GM12878 (cell line): ENCODE data around the gene COL21A1. TPM values are rescaled to one million over a fixed set of nuclear protein-coding genes. Genes with fewer than 3 reads are reported as not detected.

Experiments used
- ATAC-seq: fragments of 200-7000 bp; cut with Tn5 transposase; 3 replicates; pipeline ENCODE4 v1.9.1; 2020; ENCODE audit warnings: mild to moderate bottlenecking, moderate library complexity
- BruUV-seq: library from RNA; stranded (reverse); fragments of 400-500 nt; replicated peaks from 2 replicates; lab custom pipeline; 2021; lab: Mats Ljungman, UMichigan
- CTCF ChIA-PET: fragments of 300-600 bp; sonication (Branson Sonifier 250); formaldehyde crosslinking; extraction: SDS; loops from one replicate; lab custom pipeline; 2021; ENCODE audit warnings: inconsistent platforms; lab: Yijun Ruan, JAX
- POLR2A ChIA-PET: fragments of 350-600 bp; formaldehyde crosslinking; extraction: SDS; loops from one replicate; lab custom pipeline; 2021; ENCODE audit warnings: inconsistent platforms; lab: Charles Lee
- RAD21 ChIA-PET: fragments of 300-600 bp; sonication (Branson Sonifier 250); formaldehyde crosslinking; loops from one replicate; lab custom pipeline; 2023; ENCODE audit warnings: antibody characterized with exemption; ENCODE audit not compliant: unreplicated experiment; lab: Charles Lee
- SMC1A ChIA-PET: fragments of 300-600 bp; sonication (Branson Sonifier 250); formaldehyde crosslinking; loops from one replicate; lab custom pipeline; 2023; ENCODE audit not compliant: unreplicated experiment, uncharacterized antibody; lab: Charles Lee
- DNase-seq: peaks from one replicate; pipeline ENCODE4 v3.0.0-alpha.2; 2011; ENCODE audit warnings: low read depth, low spot score
- FAIRE-seq: peaks from 3 replicates; lab custom pipeline; 2011; peaks lifted over from hg19 to GRCh38; lab: Jason Lieb, UNC
- H2AFZ ChIP-seq: 2 replicates; pipeline ENCODE4 v1.6.0; 2011; ENCODE audit warnings: low read depth, low read length, control low read depth; ENCODE audit not compliant: control insufficient read depth
- H3K27ac ChIP-seq: 2 replicates; pipeline ENCODE4 v1.5.1; 2011; ENCODE audit warnings: control low read depth; ENCODE audit not compliant: control insufficient read depth, insufficient read depth
- H3K27me3 ChIP-seq, 2 experiments: replicated peaks in 1 of 2; 2 replicates each; pipeline versions ENCODE4 v1.6.0 to v1.6.1; 2011; ENCODE audit warnings: low read length in 1 of 2; ENCODE audit not compliant: control insufficient read depth in 2 of 2, insufficient read depth in 2 of 2
- H3K36me3 ChIP-seq, 2 experiments: 2 replicates each; pipeline ENCODE4 v1.5.1; 2011; ENCODE audit warnings: low read length in 1 of 2; ENCODE audit not compliant: control insufficient read depth in 2 of 2, insufficient read depth in 2 of 2
- H3K4me1 ChIP-seq: 2 replicates; pipeline ENCODE4 v1.6.1; 2011; ENCODE audit warnings: mild to moderate bottlenecking, low read length, moderate library complexity, mixed read lengths; ENCODE audit not compliant: control insufficient read depth, insufficient read depth
- H3K4me2 ChIP-seq: 2 replicates; pipeline ENCODE4 v1.6.0; 2011; ENCODE audit warnings: control low read depth; ENCODE audit not compliant: control insufficient read depth, insufficient read depth
- H3K4me3 ChIP-seq: fragments of 200-600 bp; sonication (generic); 2 replicates; pipeline ENCODE4 v1.5.1; 2016
- H3K79me2 ChIP-seq: 2 replicates; pipeline ENCODE4 v1.6.0; 2011; ENCODE audit warnings: low read length; ENCODE audit not compliant: control insufficient read depth, insufficient read depth
- H3K9ac ChIP-seq: 2 replicates; pipeline ENCODE4 v1.8.0; 2011; ENCODE audit warnings: low read length, control low read depth, mixed read lengths; ENCODE audit not compliant: control insufficient read depth, insufficient read depth
- H3K9me3 ChIP-seq: replicated peaks from 3 replicates; pipeline ENCODE4 v1.5.1; 2011; ENCODE audit warnings: mild to moderate bottlenecking, low read length; ENCODE audit not compliant: control insufficient read depth, insufficient read depth
- H4K20me1 ChIP-seq: 2 replicates; pipeline ENCODE4 v1.6.0; 2011; ENCODE audit not compliant: control insufficient read depth, insufficient read depth
- BACH1 ChIP-seq: fragments of 450-650 bp; IDR thresholded peaks from 2 replicates; pipeline ENCODE4 v1.6.1; 2017; ENCODE audit warnings: mild to moderate bottlenecking, borderline replicate concordance
- BMI1 ChIP-seq: fragments of 450-650 bp; IDR thresholded peaks from 2 replicates; pipeline ENCODE4 v1.6.1; 2016; ENCODE audit warnings: mild to moderate bottlenecking, moderate library complexity, borderline replicate concordance
- CEBPB ChIP-seq, 2 experiments: fragments of 150-350 bp in 1 of 2; IDR thresholded peaks; 2 replicates each; pipeline ENCODE4 v1.6.1; 2012 to 2014; ENCODE audit warnings: low read depth in 2 of 2, low read length in 2 of 2, borderline replicate concordance in 1 of 2, inconsistent platforms in 1 of 2
- FOXK2 ChIP-seq: fragments of 450-650 bp; IDR thresholded peaks from 2 replicates; pipeline ENCODE4 v1.6.1; 2017; ENCODE audit warnings: mild to moderate bottlenecking, moderate library complexity
- HSF1 ChIP-seq: fragments of 150-350 bp; IDR thresholded peaks from 2 replicates; pipeline ENCODE4 v1.6.1; 2014; ENCODE audit warnings: mild to moderate bottlenecking, low read depth, low read length
- SIN3A ChIP-seq: IDR thresholded peaks from 2 replicates; pipeline ENCODE4 v1.6.1; 2012; ENCODE audit warnings: low read depth, low read length, improper control_type of control experiment
- YY1 ChIP-seq: IDR thresholded peaks from 2 replicates; pipeline ENCODE4 v1.6.1; 2011; ENCODE audit warnings: low read depth, mild to moderate bottlenecking, low read length
- ZNF384 ChIP-seq: IDR thresholded peaks from 2 replicates; pipeline ENCODE4 v1.6.1; 2012; ENCODE audit warnings: low read depth, mild to moderate bottlenecking, low read length, improper control_type of control experiment, borderline replicate concordance
- ZNF622 ChIP-seq: fragments of 450-650 bp; IDR thresholded peaks from 2 replicates; pipeline ENCODE4 v1.6.1; 2017; ENCODE audit warnings: mild to moderate bottlenecking, inconsistent platforms
- WGBS: methylation state at CpG from one replicate; pipeline ENCODE4 v1.1.6; 2016; ENCODE audit warnings: low lambda C conversion rate; ENCODE audit not compliant: insufficient replicate concordance, insufficient coverage; ENCODE audit errors: missing lambda C conversion rate; 5-methylcytosine and 5-hydroxymethylcytosine counted together
- in situ Hi-C: fragments of 300-500 bp; cut with MboI; formaldehyde crosslinking; loops from 9 replicates; pipeline ENCODE4 v1.14.3; 2018; ENCODE audit warnings: mixed read lengths
- intact Hi-C: fragments of 100-400 bp; cut with micrococcal nuclease; formaldehyde crosslinking; loops from one replicate; pipeline ENCODE4 v1.14.2; 2022; ENCODE audit not compliant: unreplicated experiment
- polyA plus RNA-seq, 11 experiments: library from polyadenylated mRNA; depleted of rRNA in 4 of 11; unstranded in 6 of 11; stranded (reverse) in 5 of 11; fragments of >200 nt; fragmentation: Nextera tagmentation in 4 of 11; fragmentation: Illumina TruSeq in 1 of 11; extraction: Ambion mirVana in 4 of 11; extraction: Trizol in 1 of 11; gene quantifications; 1 replicate in 1 of 11; 2 replicates in 10 of 11; pipeline versions ENCODE4 v1.2.1 to v1.2.3, GENCODE V29; 2011 to 2016; ENCODE audit warnings: inconsistent platforms in 2 of 11, missing spikeins in 2 of 11, low read depth in 1 of 11
- total RNA-seq, 4 experiments: library from RNA; depleted of rRNA in 3 of 4; stranded (reverse); fragments of >200 nt in 3 of 4; fragmentation: Illumina TruSeq in 1 of 4; extraction: Trizol in 1 of 4; gene quantifications; 2 replicates each; pipeline versions ENCODE4 v1.2.1 to v1.2.3, GENCODE V29; 2013 to 2021

COL21A1 gene
- total and polyA plus RNA-seq, 10 of the 15 experiments (the other 5 are each of a cell fraction or from before 2014, with no cell fraction given), result 0.10 TPM; not detected in 9

- POLR2A ChIA-PET, result no interaction called here
Observed at GRCh38 chr6:56036916-56037600, 210.3 kb downstream of the COL21A1 start.

GRCh38 chr6:56033401-56033800, 214.0 kb downstream of the COL21A1 start:
- H3K4me1 ChIP-seq, result no peaks in the 10 kb centered on the region
- H3K4me3 ChIP-seq, result no peak overlapping the region
- intact Hi-C loops (no loop called here), in situ Hi-C loops (no loop called here)
- H3K27me3 ChIP-seq, result no peaks in the 10 kb centered on the region
- ChIA-PET RAD21 (no interaction called here), POLR2A (no interaction called here), CTCF (no interaction called here), SMC1A (no interaction called here)
- no peaks in the 10 kb centered on the region for H3K79me2 ChIP-seq
- 25% methylated on average over 2 of the region's 2 CpGs for WGBS
- H3K9me3 ChIP-seq, result no peaks in the 10 kb centered on the region
- H2AFZ ChIP-seq, result no peak overlapping the region
- ATAC-seq (no peak), DNase-seq (no peak), FAIRE-seq (no peak)
- H3K4me2 ChIP-seq, result no peak overlapping the region
- no peaks in the 10 kb centered on the region for H4K20me1 ChIP-seq
- H3K36me3 ChIP-seq, result no peaks in the 10 kb centered on the region
- H3K9ac ChIP-seq, result no peak overlapping the region
- no peak overlapping the region for H3K27ac ChIP-seq
- BruUV-seq, result no TSS peak
- TF ChIP-seq SIN3A (no peak), BACH1 (no peak), ZNF622 (no peak), CEBPB (IDR thresholded peaks at IDR 0.05; ENCODE audit: borderline replicate concordance in 1 of 2, low read depth in 2 of 2, low read length in 2 of 2) (no peak), FOXK2 (no peak)

More at GRCh38 chr6:56036916-56037600, 210.3 kb downstream of the COL21A1 start:
- ChIA-PET RAD21 (interaction anchor here (0.6 kb wide), 1 partner anchor 551 kb away, joined by 3 read pairs; no protein-coding TSS in a partner anchor), CTCF (no interaction called here), SMC1A (no interaction called here)
- H3K4me1 ChIP-seq, result no peaks in the 10 kb centered on the region
- H3K27me3 ChIP-seq, result no peaks in the 10 kb centered on the region
- FAIRE-seq (no peak), DNase-seq (no peak), ATAC-seq (no peak)
- no peaks in the 10 kb centered on the region for H4K20me1 ChIP-seq
- WGBS, result 0% methylated on average over 1 of the region's 1 CpG
- TF ChIP-seq ZNF384 (no peak), YY1 (no peak), HSF1 (no peak), BMI1 (no peak)
- H3K27ac ChIP-seq, result no peak overlapping the region
- BruUV-seq, result no TSS peak
- no peaks in the 10 kb centered on the region for H3K79me2 ChIP-seq
- H3K4me3 ChIP-seq, result no peak overlapping the region
- H3K9ac ChIP-seq, result no peak overlapping the region
- intact Hi-C loops (no loop called here), in situ Hi-C loops (no loop called here)
- no peak overlapping the region for H2AFZ ChIP-seq
- H3K36me3 ChIP-seq, result no peaks in the 10 kb centered on the region
- H3K9me3 ChIP-seq, result no peaks in the 10 kb centered on the region
- no peak overlapping the region for H3K4me2 ChIP-seq
